ENCODE data around the gene MPND.

The MPND gene

GRCh38 chr19:4350111-4350510 is 6.7 kb downstream of the MPND start:
- no peak for FAIRE-seq

DNA sequence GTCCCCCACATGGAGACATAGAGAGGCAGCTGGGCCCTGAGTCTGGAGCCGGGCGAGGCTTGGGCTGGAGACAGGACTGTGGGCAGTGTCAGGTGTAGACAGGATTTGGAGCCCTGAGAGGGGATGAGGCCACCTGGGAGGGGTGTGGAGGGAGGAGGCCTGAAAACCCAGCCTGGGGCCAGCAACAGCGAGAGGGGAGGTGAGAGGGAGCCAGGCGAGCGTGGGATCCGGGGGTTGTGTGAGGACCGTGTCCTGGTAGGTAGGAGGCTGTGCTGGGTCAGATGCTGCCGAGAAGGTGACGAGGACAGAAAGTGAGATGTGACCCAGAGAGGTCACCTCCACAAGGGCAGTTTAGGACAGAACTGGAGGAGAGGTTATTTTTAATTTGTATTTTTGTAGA is 7.4 kb downstream of the MPND start:
- no peak for FAIRE-seq

DNA sequence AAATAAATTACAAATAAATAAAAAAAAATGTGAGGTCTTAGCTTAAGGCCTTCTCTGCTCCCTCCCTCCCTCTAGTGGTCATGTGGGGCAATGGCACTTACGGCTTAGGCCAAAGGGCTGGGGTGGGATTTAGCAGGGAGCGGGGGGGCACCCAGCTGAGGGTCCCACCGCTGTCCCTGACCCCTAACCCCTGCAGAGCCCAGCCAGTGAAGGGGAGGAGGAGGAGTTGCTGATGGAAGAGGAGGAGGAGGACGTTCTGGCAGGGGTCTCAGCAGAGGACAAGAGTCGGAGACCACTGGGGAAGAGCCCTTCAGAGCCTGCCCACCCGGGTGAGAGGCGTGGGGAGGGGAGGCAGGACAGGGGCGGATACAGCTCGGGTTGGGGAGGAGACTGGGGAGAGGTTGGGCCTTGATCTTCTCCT is 9.3 kb downstream of the MPND start:
- no peak for FAIRE-seq

GRCh38 chr19:4354282-4354681 is 10.9 kb downstream of the MPND start:
- no peak for FAIRE-seq

GRCh38 chr19:4354897-4355296 is 11.5 kb downstream of the MPND start:
- FAIRE-seq: no peak

GRCh38 chr19:4357095-4357797 is 13.9 kb downstream of the MPND start:
- no peak for FAIRE-seq

GRCh38 chr19:4357921-4358326 is 14.6 kb downstream of the MPND start:
- no peak for FAIRE-seq

DNA sequence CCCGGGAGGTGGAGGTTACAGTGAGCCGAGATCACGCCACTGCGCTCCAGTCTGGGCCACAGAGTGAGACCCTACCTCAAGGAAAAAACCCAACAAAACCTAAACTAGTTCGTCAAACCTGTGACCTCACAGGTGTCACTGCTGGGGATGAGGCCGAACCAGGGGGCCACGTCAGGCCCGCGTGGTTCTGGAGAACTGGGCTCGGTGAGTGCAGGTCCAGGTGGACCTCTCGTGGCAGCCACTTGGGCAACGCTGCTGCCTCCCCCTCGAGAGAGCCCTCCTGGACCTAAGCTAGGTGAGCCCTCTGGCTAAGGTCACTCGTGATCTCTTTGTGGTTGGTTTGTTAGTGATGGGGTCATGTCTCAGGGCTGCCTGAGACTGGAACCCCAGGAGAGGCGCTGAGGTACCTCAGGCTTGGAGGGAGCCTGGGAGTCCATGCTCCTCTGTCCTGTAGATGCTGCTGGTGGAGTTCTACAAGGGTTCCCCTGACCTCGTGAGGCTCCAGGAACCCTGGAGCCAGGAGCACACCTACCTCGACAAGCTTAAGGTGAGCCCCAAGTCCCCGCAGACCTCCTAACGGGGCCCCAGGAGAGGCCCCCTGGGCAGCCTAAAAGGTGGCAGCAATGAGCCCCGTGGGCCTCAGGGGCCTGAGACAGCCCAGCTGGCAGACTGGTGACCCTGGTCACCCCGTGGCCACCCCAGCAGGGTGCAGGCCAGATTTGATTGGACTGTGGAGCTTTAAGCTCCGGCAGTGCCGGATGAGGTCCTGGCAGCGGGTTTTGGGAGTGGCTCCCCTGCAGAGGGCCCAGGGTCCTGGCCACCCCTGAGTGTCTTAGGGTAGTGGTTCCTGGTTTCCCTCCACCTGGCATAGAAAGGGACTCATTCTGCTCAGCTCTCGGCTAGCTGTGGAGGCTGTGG is 15.6 kb downstream of the MPND start:
- no peak for FAIRE-seq

DNA sequence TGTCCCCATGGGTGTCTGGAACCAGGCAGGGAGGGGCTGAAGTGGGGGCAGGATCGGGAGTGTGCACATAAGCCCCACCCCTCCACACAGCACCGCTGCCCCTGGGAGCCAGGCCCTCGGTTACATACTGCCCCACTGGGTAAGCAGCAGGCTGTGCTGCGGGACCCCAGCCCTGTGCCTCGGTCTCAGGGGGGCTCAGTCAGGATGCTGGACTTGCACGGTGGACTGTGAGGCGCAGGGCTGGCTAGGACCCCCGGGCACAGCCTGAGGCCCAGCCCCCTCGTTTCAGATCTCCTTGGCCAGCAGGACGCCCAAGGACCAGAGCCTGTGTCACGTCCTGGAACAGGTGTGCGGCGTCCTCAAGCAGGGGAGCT is 16.3 kb downstream of the MPND start:
- no peak for FAIRE-seq

- FAIRE-seq: no peak
Measured at GRCh38 chr19:4360081-4360569, 16.8 kb downstream of the MPND start.

GRCh38 chr19:4360641-4361151 is 17.3 kb downstream of the MPND start:
- FAIRE-seq: no peak

GRCh38 chr19:4361152-4362046 is 18.0 kb downstream of the MPND start:
- FAIRE-seq: no peak

- no peak for FAIRE-seq
Measured at GRCh38 chr19:4362101-4362828, 18.9 kb downstream of the MPND start.

DNA sequence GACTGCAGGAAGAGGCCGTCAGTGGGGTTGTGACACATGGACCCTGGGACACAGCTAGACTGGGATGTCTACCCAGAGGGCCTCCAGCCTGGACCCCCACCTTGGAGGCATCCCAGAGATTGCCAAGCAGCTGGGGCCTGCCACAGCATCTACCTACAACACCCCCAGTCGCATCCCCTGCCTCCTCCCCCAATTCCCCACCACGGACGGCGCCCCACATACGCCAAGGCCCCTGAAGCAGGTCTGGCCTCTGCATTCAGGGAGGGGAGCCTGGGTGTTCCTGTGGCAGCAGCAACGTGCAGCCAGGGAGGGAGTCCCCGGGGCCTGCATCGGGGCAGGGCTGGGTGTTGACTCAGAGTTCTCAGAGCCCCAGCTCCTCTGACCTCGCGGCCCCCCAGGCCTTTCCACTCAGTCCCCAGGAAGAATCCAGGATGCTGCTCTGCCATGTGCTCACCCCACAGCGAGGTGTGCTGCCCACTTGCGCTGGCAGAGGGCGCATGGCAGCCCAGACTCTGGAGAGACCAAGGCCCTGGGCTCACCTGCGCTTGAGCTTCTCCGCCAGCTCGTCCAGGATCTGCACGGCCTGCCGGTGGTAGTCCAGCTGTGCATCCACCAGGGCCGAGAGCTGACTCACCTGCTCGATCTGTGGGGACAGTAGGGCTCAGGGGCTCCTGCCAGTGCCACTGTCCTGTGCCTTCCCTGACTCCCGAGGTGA is 19.6 kb downstream of the MPND start:
- no peak for FAIRE-seq

DNA sequence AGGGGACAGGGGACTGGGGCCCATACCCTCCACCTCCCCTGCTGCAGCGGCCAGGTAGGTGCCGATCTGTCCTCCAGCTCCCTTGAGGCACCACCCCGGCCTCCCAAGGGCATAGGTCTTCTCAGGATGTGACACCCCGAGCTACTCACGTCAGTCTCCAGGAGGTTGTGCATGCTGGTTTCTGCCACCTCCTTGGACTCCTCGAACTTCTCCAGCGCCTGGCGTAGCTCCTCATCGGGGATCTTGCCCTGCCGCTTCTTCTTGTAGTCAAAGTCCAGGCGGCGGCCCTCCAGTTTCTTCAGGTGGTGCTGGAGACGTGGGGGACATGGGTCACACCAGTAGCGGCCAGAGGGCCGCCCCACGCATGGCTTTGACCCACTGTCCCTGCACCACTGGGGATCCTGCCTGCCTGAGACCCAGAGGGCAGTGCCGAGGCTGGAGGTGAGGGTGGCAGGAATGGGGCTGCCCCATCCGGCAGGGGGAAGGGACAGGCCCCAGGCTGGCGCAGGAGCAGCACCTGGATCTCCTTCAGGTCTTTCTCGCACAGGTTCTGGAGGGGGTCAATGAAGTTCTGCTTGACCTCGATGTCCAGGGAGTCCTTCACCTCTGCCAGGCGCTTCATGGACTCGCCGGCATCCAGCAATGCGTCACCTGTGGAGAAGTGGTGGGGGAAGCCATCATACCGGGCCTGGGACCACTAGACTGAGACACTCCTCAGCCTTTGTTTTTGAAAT is 20.4 kb downstream of the MPND start:
- FAIRE-seq: no peak

DNA sequence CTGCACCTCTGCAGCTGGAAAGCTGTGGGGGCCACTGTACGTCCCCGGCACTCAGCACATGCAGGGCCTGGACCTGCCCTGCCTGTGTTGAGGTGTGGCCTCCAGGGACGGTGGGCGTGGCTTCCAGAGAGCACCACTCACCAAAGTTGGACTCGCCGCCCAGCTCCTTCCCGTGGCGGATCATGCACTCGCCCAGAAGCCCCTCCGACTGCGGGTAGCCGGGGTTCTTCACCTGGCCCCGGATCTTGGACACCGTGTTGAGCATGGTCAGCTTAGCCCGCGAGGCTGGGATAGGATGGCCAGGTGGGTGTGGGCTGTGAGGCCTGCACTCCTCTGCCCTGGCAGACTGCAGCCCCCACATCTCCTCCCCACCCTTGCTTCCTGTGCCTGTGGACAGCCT is 22.0 kb downstream of the MPND start:
- no peak for FAIRE-seq

- FAIRE-seq: no peak
Measured at GRCh38 chr19:4365791-4366665, 22.7 kb downstream of the MPND start.

DNA sequence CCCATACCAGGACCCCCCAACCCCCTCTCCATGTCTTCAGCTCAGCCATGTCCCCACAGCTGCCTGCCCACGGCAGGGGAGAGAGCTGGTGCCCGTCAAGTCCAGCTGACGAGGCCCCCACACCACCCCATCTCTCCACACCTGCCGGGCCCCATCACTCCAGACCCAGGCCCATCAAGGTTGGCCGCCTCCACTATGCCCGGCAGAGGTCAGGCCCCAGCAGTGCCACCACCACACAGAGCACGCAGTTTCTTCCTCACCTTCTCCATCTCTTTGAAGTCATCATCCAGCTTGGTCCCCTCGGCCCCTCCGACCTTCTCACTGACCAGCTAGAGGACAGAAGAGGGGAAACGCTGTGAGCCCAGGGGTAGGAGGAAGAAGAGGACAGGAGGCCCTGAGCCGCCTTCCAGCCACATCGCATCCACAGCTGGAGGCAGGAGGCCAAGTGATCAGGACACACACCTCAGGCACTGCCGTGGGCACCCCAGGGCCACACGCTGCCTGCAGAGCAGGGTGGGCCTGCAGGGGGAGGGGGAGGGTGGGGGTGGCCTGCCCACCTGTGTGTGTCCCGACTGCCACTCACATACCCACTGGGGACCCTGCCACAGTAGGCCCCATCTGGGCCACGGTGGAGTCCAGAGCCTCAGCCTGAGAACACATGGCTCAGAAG is 23.4 kb downstream of the MPND start:
- FAIRE-seq: no peak

DNA sequence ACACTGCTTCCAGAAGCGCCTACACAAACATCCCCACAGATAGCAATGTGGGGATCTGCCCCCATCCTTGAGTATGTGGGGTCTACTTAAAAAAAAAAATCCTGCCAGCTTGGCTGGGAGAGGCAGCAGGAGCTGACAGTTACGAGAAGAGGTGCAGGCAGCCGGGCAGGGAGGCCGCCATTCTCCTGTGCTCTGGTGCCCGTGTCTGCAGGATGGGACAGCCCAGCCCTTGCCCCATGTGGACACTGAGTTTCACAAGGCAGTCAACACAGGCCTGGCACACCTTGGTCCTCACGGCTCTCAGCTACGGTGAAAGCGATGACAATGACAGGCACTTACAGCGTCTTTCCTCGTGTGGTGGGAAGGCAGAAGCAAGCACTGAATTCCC is 24.0 kb downstream of the MPND start:
- FAIRE-seq: no peak
